GM19240 (cell line): ENCODE measurements around the gene RBBP8NL.
A peak's percentile ranks its signal among the peaks of the same experiment; 100 is the strongest.

Source experiments
- DNase-seq: peaks from one replicate; pipeline ENCODE4 v3.0.0; 2011; ENCODE audit warnings: low spot score; ENCODE audit not compliant: insufficient read length

RBBP8NL gene

DNA sequence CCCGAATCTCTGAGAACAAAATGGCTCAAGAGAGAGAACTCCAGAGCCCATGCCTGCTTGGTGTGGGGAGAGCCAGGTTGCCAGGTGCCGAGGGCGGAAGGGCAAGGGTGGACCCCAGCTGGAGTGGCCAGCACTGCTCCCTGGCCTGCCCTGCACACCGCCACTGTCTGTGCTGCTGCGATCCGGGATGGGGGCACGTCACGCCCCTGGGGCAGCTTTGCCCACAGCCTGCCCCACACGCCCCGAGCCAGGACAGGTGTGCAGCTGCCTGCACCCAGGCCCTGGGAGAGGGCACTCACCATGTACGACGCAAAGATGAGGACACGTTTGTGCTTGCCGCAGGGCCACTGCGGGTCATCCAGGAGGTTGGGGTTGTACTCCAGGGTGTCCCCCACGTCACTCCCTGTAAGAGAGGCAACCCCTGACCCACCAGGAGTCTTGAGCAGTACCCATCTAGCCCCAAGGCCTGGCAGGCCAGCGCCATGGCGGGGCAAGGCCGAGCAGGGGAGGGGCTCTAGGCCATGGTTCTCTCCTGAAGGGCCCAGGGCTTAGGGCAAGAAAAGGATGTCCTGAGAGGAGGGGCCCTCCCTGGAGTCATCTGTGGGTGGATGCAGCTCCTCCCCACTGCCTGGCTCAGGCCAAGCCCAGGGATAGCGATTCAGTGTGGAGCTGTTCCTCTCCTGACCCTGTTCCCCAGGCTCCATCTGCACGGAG lies 34.6 kb downstream of the RBBP8NL start:
- no peak for DNase-seq

DNA sequence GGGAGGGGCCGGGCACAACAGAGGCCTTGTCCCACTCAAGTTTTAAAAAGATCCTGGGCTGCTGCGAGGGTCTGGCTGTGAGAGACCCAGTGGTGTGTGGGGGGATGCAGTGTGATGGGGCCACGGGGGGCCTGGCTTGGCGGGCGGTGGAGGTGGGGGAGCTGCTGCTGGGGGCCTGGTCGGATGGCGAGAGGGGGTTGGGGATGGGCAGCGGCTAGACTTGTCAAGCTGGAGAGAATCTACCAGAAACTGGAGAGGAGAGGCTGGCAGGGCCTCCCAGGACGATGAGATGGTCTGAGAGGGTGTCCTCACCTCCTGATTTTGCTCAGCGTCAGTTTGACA lies 35.3 kb downstream of the RBBP8NL start:
- no peak for DNase-seq

DNA sequence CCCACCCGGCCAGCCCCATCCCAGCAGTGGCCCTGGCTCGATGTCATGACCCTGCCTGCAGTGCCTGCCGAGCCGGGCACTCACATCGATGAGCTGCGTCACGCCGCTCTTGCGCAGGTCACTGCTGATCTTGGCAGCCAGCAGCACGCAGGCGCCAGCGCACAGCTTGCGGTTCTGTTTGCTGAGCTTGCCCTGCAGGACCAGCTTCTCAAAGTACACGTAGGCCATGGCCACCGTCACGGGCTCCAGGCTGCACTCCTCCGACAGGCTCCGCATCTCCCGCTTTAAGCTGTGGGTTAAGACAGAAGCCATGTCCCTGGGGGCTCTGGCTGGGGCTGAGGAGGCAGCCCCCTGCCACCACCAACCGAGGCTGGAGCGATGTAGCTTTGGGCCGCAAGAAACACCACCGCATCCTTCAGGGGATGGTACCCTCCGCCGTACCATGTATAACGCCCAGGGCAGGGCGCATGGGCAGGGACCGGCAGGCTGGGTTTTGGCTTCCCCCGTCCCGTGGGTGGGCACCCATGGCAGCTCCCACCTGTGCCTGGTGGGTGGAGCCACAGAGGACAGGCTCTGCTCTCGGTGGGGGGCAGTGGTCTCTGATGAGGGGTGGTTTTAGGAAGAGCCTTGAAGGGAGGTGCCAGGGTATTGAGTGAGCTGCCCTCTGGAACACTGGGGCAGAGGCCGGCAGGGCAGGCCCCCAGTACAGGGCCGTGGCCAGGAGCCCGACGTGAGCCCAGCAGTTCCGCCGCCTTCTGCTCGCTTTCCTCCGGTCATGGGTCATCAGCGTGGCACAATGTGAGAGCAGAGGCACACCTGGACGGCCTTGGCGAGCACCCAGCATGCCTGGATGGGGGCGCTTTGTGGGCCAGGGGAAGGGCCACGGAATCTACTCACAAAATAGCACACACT lies 35.9 kb downstream of the RBBP8NL start:
- DNase-seq = no peak

DNA sequence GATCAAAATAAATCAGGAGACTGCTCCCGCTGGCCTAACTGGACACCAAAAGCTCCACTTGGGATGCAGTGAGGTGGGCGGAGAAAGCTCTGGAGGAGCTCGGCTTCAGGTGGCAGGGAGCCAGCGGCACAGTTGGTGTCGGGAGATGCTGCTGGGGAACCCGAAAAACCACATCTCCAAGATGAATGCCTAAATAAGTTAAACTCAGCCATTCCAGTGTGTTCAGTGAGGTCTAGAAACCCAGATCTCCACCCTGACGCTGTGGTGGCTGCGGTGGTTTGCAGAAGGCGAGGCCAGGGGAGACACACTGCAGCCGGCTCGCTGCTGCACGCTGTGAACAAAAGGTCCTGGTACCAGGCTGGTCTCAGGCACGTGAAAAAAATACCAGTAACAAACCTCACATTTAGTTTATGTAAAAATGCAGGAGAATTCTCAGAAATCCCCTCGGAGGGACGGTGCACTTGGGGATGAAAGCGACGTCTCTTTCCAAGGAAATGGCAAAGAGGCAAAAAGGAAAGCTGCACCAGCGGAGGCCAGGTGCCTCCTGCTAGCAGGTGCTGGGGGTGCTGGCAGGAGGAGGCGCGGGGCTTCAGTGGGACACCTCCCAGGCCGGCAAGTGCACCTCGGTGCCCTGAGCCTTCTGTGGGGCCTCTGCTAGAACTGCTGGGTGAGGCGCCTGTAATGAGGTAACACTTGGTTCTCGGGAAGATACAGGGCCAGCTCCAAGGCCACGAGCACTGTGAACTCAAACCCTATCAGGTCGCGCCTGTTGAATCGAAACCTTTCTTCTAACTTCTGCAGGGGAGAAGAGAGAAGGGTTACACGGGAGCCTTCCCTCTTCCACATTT lies 36.8 kb downstream of the RBBP8NL start:
- no peak for DNase-seq

DNA sequence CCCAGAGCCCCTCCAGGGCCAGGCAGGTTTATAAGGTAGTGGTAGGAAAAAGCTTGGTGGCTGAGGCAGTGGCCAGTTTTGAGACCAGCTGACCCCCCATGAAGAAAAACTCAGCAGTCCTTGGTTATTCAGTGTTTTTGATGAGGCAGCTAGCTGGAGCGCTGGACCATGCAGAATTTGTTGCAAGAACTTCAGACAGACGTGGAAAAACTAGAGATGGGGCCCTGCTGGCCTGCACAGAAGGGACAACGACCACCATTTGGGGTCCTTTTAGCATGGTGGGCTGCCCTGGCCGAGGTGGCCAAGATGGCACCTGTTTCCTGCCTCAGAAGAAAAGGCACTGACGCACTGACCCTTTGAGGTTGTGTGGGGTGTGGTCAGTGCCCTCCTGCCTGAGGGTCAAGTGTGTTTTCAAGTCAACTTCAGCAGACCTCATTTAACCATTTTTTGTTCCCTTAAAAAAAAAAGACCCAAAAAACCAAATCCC lies 37.7 kb downstream of the RBBP8NL start:
- no peak for DNase-seq

DNA sequence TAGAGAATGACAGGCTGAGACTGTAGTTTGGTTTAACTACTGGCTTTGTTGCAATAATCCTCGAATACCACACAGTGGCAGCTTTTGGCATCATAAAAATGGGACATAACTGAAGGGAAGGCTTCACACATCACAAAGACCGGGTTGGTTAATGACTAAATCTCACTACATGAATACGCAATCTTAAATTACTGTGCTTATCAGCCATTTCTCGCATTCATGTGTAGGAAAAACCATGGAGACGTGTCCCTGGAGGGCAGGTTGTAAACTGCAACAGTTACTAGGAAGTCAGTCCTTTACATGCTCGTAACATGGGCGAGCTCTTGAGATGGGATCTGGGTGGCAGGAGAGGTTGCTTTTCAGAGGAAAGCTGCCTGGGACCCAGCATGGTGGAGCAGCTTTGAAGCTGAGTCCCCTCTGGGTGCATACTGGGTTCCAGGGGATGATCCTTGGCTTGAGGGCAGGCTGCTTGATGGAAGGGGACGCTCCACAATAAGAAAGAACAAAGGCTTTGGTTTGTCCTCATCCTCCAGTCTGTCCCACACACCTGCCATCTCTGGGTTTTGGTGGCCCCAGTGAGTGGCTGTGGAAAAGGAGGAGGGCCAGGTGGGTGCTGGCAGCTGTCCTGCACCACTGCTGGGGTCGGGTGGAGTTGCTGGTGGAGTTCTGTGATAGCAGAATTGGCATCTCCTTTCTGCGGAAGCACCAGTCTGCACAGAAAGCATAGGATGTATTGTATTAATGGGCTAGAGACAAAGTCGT lies 38.3 kb downstream of the RBBP8NL start:
- DNase-seq = no peak

DNA sequence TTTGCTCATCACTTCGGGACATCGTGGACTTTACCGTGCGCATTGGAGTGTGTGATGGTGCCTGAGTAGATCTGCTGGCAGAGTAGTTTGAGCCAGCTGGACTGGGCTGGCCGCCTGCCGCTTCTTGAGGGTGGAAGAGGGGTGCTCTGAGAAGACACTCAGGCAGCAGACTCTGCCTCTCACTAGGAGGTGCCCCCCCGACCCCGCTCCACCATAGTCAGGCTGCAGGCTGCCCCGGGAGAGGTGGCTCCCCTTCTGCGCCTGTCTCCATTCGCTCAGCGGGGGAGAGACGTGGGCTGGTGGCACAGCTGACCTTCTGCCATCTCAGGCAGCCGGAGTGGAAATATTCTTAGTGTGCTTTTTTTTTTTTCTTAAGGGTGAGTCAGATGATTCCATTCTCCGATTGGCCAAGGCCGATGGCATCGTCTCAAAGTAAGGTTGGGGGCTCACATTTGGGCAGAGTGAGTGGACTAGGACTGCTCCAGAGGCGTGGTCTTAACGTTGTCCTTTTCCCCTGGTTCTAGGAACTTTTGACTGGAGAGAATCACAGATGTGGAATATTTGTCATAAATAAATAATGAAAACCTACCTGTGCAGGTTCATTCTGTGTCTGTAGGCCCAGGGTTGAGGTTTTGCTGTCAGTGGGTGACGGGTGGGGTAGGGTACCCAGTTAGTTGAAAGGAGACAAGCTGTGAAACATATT lies 39.3 kb downstream of the RBBP8NL start:
- DNase-seq = no peak

DNA sequence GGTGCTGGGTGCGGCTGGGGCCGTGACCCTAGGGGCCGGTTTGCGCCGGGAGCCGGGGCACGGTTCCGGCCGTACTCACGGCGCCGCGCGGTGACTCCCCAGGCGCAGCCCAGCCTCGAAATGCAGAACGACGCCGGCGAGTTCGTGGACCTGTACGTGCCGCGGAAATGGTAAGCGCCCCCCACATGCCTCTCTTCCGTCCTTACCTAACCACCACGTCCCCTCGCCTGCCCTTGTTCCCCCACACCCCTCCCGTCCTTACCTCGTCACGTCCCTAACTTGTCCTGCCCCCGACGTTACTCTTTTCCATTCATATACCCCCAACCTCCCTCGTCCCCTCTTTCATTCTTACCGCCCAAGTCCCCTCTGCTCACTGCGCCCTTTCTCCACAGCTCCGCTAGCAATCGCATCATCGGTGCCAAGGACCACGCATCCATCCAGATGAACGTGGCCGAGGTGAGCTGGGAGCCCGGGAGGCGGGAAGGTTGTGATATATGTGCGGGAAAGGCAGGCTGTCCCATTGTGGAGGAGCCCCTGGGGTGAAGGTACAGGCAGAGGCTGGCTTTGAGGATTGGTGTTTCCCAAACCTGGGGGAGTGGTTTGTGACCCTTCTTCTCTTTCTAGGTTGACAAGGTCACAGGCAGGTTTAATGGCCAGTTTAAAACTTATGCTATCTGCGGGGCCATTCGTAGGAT lies 40.0 kb downstream of the RBBP8NL start:
- DNase-seq = no peak

DNA sequence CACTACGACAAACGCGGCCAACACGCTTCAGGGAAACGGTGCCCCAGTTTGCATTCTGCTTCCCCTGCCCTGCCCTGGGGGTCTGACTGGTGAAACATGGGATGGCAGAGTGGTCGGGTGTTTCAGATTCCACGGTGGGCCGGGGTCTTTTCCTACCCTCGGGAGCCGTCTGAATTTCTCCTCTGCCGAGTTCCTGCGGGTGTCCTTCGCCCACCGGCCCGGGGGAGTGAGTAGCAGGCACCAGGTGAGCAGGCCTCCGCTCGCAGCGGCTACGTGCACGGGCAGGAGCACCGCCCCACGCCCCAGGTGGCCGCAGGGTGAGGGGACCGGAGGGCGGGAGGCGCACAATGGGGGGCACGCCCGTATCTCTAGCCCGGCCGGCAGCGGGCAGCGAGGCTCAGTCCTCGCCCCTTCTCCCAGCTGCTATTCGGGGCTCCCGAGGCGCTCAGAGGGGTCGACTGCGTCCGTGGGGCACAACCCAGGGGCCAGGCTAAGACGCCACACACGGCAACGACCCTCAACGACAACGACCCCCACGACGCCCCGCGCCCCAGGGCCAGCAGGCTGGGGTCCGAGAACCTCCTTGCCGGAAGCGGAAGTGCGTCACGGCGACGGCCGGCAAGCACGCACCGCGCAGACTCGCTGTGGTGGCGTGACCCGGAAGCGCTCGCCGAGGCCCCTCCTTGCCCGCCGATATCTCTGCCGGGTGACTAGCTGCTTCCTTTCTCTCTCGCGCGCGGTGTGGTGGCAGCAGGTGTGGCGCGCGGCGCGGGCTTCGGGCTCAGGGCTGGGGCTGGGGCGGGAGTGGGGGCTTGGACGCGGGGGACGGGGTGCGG lies 40.7 kb downstream of the RBBP8NL start, which contains the start of gene RPS21:
RPS21 (plus strand) TSS at position 721 of the 836 bp plus-strand sequence. CDS start 236 bp downstream, outside the sequence.
- DNase-seq = peak; percentile 97

DNA sequence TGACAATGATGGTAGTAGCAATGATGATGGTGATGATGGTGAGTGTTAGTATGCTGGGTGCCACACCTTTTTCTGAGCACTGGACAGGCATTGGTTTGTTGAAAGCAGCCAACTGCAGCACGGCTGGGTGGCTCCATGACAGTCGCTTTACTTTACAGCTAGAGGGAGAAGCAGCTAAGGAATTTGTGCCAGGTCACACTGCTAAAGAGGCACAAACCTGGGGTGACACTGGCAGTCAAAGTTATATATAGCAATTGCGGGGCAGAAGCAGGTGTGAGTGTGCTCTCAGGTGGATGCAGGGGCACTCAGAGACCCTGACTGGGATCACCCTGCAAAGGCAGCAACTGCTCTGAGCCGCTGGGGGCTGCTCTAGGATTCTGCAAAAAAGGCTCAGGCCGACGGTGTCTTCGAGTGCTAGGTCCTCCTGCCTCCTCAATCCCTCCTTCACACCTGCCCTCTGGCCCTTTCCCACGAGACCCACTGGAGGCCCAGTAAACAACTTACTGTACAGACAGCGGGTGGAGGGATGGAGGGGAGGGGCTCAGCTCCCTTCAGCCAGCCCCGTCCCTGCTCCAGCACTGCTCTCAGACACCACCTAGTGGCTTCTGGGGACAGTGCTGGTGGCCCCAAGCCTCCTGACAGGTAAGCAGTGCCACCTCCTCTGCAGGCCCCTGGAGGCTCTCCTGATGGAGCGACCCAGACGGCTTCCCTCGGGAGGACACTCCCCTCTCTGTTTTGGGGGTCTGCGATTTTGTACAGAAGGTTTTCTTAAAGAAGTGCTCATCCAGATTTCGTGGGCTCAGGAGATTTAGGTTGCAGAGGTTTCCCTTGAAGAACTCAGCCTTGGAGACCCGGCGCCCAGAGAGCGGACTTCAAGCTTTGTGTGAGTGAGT lies 44.8 kb downstream of the RBBP8NL start:
- DNase-seq = peak; percentile 82

DNA sequence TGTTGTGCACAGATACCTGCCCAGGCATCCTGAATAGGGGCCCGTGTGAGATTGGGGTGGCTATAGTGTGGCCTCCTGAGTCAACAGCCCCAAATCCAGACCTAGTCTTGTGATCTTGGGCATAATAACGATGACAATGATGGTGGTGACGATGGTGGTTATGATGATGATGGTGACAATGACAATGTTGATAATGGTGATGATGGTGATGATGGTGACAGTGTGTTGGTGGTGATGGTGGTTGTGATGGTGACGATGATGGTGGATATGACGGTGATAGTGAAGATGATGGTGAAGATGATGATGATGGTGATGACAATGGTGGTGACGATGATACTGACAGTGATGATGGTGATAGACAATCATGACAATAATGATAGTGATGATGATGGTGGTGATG lies 45.5 kb downstream of the RBBP8NL start:
- DNase-seq = no peak

DNA sequence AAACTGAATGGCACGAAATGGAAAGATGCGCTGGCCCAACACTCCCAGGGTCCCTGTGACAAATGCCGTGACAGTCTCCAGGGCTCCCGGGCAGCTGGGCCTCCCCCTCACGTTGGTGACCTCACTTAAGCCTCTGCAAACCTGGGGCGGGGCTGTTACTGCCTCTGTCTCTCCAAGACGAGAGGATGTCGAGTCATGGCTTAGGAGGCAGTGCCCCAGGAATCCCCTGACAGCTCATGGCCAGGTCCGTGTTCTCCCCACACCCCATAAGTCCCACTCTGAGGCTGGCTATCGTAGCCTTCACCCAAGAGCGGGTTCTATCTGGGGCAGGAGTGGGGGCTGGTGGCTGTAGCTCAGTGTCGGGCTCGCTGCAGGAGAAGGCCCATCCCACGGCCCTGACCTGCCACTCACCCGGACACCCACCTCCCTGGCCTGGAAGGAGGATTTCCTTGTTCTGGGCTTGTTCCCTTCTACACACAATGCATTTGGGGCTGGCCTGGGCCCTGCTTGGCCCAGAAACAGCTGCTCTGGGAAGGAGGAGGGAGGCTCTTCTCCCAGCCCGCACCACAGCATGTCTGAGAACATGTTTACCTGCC lies 46.0 kb downstream of the RBBP8NL start:
- no peak for DNase-seq

DNA sequence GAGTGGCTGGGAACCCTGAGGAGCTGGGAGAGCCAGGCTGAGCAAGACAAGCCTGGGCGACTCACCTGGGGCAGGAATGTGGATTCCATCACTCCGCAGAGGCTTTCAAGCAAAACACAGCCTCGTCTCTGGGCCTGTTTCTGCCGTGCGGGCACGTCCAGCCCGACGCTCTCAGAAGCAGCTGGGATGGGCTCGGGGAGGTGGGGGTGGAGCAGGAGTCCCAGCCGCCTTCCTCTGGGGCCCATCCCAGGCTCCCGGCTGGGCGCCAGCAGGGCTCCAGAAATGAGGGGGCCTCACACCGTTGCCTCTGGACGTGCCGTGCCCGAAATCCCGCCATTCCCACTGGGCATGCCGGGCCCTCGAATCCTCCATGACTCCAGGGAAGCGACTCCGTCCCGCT lies 49.1 kb downstream of the RBBP8NL start:
- DNase-seq = no peak

DNA sequence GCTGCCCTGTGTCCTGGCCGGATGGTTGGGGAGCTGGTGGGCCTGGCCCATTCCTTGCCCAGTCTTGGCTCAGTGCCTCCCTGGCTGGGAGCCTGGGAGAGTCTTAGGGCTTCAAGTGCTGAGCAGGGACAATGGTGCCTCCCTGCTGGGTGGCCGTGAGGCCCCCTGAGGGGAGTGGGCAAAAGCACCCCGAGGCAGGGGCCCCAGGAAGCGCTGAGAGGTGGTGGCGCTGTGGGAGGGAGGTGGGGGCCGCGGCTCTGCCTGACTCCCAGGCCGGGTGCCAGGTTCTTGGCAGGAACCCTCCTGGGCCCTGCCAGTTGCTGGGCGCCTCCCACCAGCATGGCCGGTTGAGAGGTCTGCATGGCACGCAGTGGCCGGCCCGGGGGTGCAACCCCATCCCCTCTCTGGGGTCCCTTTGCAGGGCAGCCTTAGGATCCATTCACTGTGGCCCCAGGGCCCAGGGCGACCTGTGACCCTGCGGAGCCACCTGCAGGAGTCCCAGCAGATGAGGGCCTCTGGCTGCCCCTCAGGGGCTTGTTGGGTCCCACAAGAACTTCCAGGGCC lies 49.6 kb downstream of the RBBP8NL start:
- DNase-seq = no peak

DNA sequence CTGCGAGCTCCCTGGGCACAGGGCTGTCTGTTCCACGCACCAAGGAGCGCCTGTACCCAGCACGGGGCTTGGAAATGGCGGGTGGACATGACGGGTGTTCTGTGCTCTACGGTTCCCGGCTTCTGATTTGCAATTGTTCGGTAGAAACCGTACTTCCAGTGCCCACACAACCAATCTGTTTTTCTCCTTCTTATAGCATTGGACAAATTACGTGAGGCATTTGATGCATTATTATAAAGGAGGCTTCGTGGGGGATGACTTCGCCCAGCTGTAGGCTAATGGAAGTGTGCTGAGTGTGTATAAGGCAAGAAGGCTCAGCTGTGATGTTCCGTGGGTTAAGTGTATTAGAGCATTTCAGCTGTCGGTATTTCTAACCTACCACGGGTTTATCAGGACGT lies 50.3 kb downstream of the RBBP8NL start:
- DNase-seq = no peak

DNA sequence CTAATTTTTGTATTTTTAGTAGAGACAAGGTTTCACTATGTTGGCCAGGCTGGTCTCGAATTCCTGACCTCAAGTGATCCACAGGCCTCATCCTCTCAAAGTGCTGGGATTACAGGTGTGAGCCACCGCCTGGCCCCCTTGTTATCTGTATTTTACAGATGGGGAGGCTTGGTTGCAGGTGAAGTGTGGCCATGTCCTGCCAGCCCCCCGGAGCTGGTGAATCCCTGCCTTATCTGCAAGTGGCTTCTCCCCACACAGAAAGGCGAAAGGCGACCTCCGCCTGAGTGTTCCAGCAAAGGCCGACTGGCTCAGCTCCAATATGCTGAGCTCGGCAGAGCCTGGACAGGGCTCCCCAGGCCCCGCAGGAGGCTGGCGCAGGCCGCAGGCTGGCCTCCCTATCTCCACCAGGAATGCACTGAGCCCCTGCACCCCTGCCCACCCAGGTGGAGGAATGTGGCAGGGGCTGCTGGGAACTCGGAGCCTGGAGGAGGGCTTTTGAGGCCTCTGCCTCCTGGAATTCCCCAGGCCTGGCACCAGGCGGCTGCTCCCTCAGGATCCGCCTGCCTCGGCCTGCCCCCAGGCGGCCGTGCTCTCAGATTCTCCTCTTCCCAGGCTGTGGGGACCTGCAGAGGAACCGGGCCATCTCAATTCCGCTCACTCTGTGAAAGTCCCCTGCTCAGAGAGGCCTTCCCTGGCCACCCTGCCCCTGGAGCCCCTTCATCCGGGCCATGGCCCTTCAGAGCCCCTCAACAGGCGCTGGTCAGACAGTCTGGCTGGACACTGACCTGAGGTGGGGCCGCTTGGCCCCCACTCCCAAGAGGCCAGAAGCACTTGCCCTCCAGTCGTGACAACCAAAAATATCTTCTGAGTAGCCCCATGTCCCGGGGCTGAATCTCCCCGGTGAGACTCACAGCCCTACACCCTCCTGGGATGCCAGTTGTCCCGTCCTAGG lies 51.0 kb downstream of the RBBP8NL start:
- DNase-seq = no peak
